Uterus (tissue), 4 donors: ENCODE data around the gene SLC66A1. TPM values are rescaled to one million over a fixed set of nuclear protein-coding genes. Genes with fewer than 3 reads are reported as not detected.

Experiments
- DNase-seq, 2 donors: peaks; one replicate each; pipeline ENCODE4 v3.0.0-alpha.2; 2019 to 2020
- H3K27ac ChIP-seq, 2 donors: fragments of 200-600 bp; sonication (generic); 1 replicate in 1 of 2; 2 replicates in 1 of 2; pipeline ENCODE4 v1.5.1; 2016 to 2018
- H3K27me3 ChIP-seq, 2 donors: fragments of 200-600 bp; sonication (generic); one replicate each; pipeline ENCODE4 v1.5.1; 2018 to 2019; ENCODE audit warnings: control low read depth in 1 of 2
- H3K36me3 ChIP-seq, 2 donors: fragments of 200-600 bp; sonication (generic); one replicate each; pipeline ENCODE4 v1.5.1; 2019; ENCODE audit warnings: control low read depth in 1 of 2
- H3K4me1 ChIP-seq, 2 donors: fragments of 200-600 bp; sonication (generic); one replicate each; pipeline ENCODE4 v1.5.1; 2018 to 2019; ENCODE audit warnings: control low read depth in 1 of 2
- H3K4me3 ChIP-seq, 2 donors: fragments of 200-600 bp; sonication (generic); 1 replicate in 1 of 2; 2 replicates in 1 of 2; pipeline ENCODE4 v1.5.1; 2018 to 2019; ENCODE audit warnings: mild to moderate bottlenecking in 1 of 2
- H3K9me3 ChIP-seq, 2 donors: fragments of 200-600 bp; sonication (generic); one replicate each; pipeline ENCODE4 v1.5.1; 2019; ENCODE audit warnings: control low read depth in 1 of 2
- CTCF ChIP-seq, 4 experiments: fragments of 200-600 bp in 2 of 4; fragments of 450-650 bp in 2 of 4; sonication (generic) in 2 of 4; IDR thresholded peaks; one replicate each; pipeline ENCODE4 v1.5.1; 2016 to 2019; ENCODE audit warnings: antibody characterized with exemption in 4 of 4, mild to moderate bottlenecking in 2 of 4, moderate library complexity in 1 of 4
- POLR2A ChIP-seq, 2 donors: fragments of 450-650 bp; IDR thresholded peaks; one replicate each; pipeline ENCODE4 v1.6.1; 2016; ENCODE audit warnings: antibody characterized with exemption in 2 of 2, mild to moderate bottlenecking in 1 of 2, moderate library complexity in 1 of 2
- intact Hi-C: fragments of 100-400 bp; cut with DNase I; formaldehyde crosslinking; loops from one replicate; pipeline ENCODE4 v1.15.1; 2023; ENCODE audit warnings: low total_unique reads
- total RNA-seq, 4 donors: library from RNA; depleted of rRNA in 3 of 4; stranded (reverse); fragments of >200 nt in 3 of 4; gene quantifications; one replicate each; pipeline versions ENCODE4 v1.1.0 to v1.2.4, GENCODE V29; 2014 to 2023
- donor health status: DM: yes; HTN: yes; CAD: no.

The SLC66A1 gene
- total RNA-seq, 4 donors from 2014 or later: 0.88 to 18.1 (median 8.2) TPM

DNA sequence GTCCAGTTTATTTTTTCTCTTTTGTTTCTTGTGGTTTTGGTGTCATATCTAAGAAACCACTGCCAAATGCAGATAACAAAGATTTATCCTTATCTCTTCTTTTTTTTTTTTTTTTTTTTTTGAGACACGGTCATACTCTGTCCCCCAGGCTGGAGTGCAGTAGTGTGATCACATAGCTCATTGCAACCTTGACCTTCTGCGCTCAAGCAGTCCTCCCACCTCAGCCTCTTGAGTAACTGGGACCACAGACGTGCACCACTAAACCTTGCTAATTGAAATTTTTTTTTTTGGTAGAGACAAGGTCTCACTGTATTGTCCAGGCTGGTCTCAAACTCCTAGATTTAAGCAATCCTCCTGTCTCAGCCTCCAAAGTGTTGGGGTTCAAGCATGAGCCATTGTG, 8.9 kb downstream of the SLC66A1 start:
- TF ChIP-seq POLR2A (IDR thresholded peaks at IDR 0.05) (no peak), CTCF (IDR thresholded peaks at IDR 0.05) (no peak)
- H3K4me1 ChIP-seq: peaks cover 0 to 5% of the 10 kb centered on the region in 2 donors
- H3K27me3 ChIP-seq: no peaks in the 10 kb centered on the region
- no peak overlapping the region for H3K27ac ChIP-seq
- no peaks in the 10 kb centered on the region for H3K36me3 ChIP-seq
- DNase-seq: no peak
- no peaks in the 10 kb centered on the region for H3K9me3 ChIP-seq
- intact Hi-C loops: no loop called here
- no peak overlapping the region for H3K4me3 ChIP-seq

- no peak for DNase-seq
- Histone ChIP-seq H3K27me3 (no peaks in the 10 kb centered on the region), H3K36me3 (no peaks in the 10 kb centered on the region), H3K27ac (no peak overlapping the region), H3K4me3 (no peak overlapping the region), H3K4me1 (peaks cover 0 to under 1% of the 10 kb centered on the region in 2 donors), H3K9me3 (no peaks in the 10 kb centered on the region)
- intact Hi-C loops: no loop called here
- TF ChIP-seq CTCF (IDR thresholded peaks at IDR 0.05): no peak
- no peak for TF ChIP-seq POLR2A (IDR thresholded peaks at IDR 0.05)
Measured at GRCh38 chr1:19322481-19322880, 10.4 kb downstream of the SLC66A1 start.

DNA sequence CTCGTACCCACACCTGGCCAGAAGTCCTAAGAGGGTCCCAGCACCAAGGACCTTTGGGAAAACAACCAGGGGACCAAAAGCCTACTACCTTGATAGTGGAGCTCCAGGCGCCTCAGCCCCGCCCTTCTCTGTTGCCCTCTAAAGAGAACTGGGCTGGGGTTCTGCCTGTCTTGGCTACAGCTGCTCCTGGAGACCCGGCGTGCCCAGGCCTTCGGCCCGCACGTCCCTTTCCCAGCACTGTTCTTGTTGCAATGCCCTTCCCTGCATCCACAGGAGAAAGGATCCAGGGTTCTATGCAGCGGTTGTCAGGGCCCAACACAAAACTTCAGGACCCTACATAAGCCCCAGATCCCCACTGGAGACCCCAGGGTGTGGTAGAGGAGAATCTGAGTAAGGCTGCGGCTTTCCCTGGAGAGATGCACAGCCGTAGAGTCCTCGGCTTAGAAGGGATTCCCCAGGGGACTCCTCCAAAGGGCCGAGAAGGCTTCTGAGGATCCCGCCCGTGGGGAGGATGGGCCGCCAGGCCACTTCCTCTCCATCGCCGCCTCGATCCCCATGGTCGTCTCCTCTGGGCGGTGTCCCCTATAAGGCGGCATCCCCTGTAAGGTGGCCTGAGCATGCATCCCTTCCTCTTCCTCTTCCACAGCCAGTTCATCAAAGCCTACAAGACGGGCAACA, 12.0 kb downstream of the SLC66A1 start:
- intact Hi-C loops: no loop called here
- Histone ChIP-seq H3K4me1 (no peaks in the 10 kb centered on the region), H3K27ac (no peak overlapping the region), H3K9me3 (no peaks in the 10 kb centered on the region), H3K36me3 (no peaks in the 10 kb centered on the region), H3K27me3 (no peaks in the 10 kb centered on the region), H3K4me3 (no peak overlapping the region)
- DNase-seq: no peak
- TF ChIP-seq CTCF (IDR thresholded peaks at IDR 0.05) (no peak), POLR2A (IDR thresholded peaks at IDR 0.05) (no peak)

DNA sequence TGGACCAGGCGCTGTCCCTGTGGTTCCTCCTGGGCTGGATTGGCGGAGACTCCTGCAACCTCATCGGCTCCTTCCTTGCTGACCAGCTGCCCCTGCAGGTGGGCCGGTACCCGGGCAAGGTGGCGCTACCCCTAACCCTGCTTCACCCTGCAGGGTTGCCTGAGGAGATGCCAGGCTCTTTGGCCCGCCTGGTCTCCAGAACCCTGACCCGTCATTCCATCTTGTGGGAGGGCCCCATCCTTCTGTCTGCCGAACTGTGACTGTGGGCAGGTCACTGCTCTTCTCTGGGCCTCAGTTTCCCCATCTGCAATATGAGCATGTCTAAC, 12.5 kb downstream of the SLC66A1 start:
- Histone ChIP-seq H3K4me3 (no peak overlapping the region), H3K4me1 (no peaks in the 10 kb centered on the region), H3K36me3 (no peaks in the 10 kb centered on the region), H3K9me3 (no peaks in the 10 kb centered on the region), H3K27me3 (no peaks in the 10 kb centered on the region), H3K27ac (no peak overlapping the region)
- intact Hi-C loops: no loop called here
- no peak for DNase-seq
- TF ChIP-seq CTCF (IDR thresholded peaks at IDR 0.05) (no peak), POLR2A (IDR thresholded peaks at IDR 0.05) (peak in 1 of 2 donors; percentile 10)

DNA sequence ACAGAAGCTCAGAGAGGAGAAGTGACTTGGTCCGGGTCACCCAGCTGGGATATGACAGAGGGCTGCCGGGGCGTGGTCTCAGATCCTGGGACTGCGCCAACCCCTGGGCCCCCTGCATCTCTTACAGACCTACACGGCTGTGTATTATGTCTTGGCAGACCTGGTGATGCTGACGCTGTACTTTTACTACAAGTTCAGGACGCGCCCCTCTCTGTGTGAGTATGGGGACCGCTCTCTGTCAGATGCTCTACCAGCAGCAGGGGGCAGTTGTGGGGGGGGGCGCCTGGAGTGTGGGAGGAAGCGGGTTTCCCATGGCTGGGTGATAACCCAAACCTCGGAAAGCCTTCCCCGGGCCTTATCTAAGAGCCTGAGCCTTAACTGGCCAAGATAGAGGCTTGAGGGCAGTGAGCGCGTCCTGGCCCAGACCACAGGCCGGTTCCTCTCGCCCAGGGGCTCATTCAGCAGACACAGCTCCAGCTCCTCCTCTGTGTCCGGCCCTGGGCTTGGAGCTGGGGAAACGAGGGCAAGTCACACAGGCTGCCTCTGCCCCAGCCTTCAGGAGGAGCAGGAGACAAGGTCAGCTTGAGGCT, 13.3 kb downstream of the SLC66A1 start:
- TF ChIP-seq CTCF (IDR thresholded peaks at IDR 0.05): no peak
- TF ChIP-seq POLR2A (IDR thresholded peaks at IDR 0.05): no peak
- H3K27ac ChIP-seq: no peak overlapping the region
- H3K4me1 ChIP-seq: no peaks in the 10 kb centered on the region
- H3K36me3 ChIP-seq: no peaks in the 10 kb centered on the region
- DNase-seq: no peak
- no peak overlapping the region for H3K4me3 ChIP-seq
- H3K27me3 ChIP-seq: no peaks in the 10 kb centered on the region
- intact Hi-C loops: no loop called here
- H3K9me3 ChIP-seq: no peaks in the 10 kb centered on the region
